ENCODE results near the gene CAMSAP2. TPM values are rescaled to one million over a fixed set of nuclear protein-coding genes. Genes with fewer than 3 reads are reported as not detected.

The CAMSAP2 gene
- total and polyA plus RNA-seq, 2 of the 8 experiments (the other 6 are each of a cell fraction or from before 2014, with no cell fraction given), result 4.2 to 27.6 TPM

DNA sequence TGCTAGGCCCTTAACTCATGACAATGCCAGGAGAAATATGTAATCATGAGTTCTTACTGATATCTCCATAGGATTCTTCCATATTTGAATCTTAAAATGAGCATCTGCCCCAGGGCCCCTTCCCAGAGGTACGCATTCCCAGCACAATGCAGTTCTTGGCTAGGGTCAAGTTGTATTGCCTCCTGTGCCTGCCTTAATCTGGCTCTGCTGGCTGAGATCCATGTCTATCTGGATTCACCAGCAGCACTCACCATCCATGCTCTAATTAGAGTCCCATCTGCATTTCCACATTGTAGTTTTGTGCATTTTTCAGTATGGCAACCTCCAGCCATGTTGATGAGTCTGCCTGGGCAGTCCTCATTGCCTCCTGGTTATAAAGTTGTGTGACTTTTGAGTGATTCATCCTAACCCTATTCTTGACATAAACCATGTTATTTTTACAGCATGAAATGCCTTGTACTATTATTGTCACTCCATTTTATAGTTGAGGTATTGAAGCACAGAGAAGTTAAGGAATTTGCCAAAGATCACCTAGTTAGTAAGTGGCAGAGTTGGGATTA is 55.9 kb downstream of the CAMSAP2 start (continued):
- TF ChIP-seq SIX5 (IDR thresholded peaks at IDR 0.05; ENCODE audit: low read depth, low read length), result no peak
- no peak for TF ChIP-seq KDM1A (IDR thresholded peaks at IDR 0.05; ENCODE audit: borderline replicate concordance, low read length)
